Cardiac muscle cell (in vitro differentiated cells and primary cell): Measurements from ENCODE around the gene SNF8. TPM values are rescaled to one million over a fixed set of nuclear protein-coding genes. Genes with fewer than 3 reads are reported as not detected.
A peak's percentile ranks its signal among the peaks of the same experiment; 100 is the strongest.
"Not testable (repeated sequence)": the region's sequence is repeated elsewhere in the genome, so short reads cannot be mapped to it uniquely, and the experiment has no call there.

ENCODE experiments used
- DNase-seq, 2 donors: peaks; one replicate each; pipeline versions ENCODE4 v3.0.0 to v3.0.0-alpha.2; 2010 to 2017; ENCODE audit warnings: low read depth in 1 of 2, low spot score in 1 of 2
- H3K27ac ChIP-seq: fragments of 200-600 bp; sonication (generic); 2 replicates; pipeline ENCODE4 v1.5.1; 2016
- H3K27me3 ChIP-seq: fragments of 200-600 bp; sonication (generic); 2 replicates; pipeline ENCODE4 v1.6.0; 2016; ENCODE audit warnings: control low read depth
- H3K36me3 ChIP-seq: fragments of 200-600 bp; sonication (generic); 2 replicates; pipeline ENCODE4 v1.5.1; 2016; ENCODE audit warnings: control low read depth
- H3K4me1 ChIP-seq: fragments of 200-600 bp; sonication (generic); 2 replicates; pipeline ENCODE4 v1.8.1; 2017; ENCODE audit warnings: low read depth, mild to moderate bottlenecking, mixed run types
- H3K4me3 ChIP-seq: fragments of 200-600 bp; sonication (generic); 2 replicates; pipeline ENCODE4 v1.5.1; 2016; ENCODE audit warnings: mild to moderate bottlenecking
- H3K9me3 ChIP-seq: fragments of 200-600 bp; sonication (generic); 2 replicates; pipeline ENCODE4 v1.5.1; 2017; ENCODE audit warnings: low read depth, mild to moderate bottlenecking, control low read depth
- polyA plus RNA-seq: library from polyadenylated mRNA; unstranded; fragments of >200 nt; fragmentation: Nextera tagmentation; extraction: Ambion mirVana; gene quantifications from 2 replicates; pipeline ENCODE4 v1.2.1, GENCODE V29; 2016
- total RNA-seq: library from RNA; depleted of rRNA; stranded (reverse); fragments of >200 nt; gene quantifications from 2 replicates; pipeline ENCODE4 v1.2.3, GENCODE V29; 2016
- TF ChIP-seq, protein P1 (sequence below): IDR thresholded peaks from 2 replicates; pipeline ENCODE4 v1.5.1; 2012; ENCODE audit warnings: low read depth, mild to moderate bottlenecking, low read length

SNF8 gene
- total and polyA plus RNA-seq, 2 experiments from 2014 or later = 114 to 315 TPM

DNA sequence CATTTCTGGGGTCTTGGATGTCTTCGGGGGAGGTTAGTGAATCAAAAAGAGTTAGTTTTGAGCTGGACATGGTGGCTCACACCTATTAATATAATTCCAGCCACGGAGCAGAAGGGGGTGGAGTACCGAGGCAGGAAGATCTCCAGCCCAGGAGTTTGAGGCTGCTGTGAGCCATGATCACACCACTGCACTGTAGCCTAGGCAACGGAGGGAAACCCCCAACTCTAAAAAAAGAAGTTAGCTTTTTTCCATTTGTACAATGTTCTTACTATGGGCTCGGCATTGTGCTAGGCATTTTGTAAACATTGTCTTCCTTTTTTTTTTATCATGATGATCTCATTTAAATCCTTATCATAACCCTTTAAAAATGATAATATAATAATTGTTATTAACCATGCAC is 8.3 kb upstream of the SNF8 start:
- Histone ChIP-seq H3K27ac (no peak overlapping the region), H3K36me3 (no peaks in the 10 kb centered on the region), H3K9me3 (no peaks in the 10 kb centered on the region), H3K4me3 (no peak overlapping the region), H3K27me3 (no peaks in the 10 kb centered on the region), H3K4me1 (no peaks in the 10 kb centered on the region)
- DNase-seq = no peak
- TF ChIP-seq, protein P1, sequence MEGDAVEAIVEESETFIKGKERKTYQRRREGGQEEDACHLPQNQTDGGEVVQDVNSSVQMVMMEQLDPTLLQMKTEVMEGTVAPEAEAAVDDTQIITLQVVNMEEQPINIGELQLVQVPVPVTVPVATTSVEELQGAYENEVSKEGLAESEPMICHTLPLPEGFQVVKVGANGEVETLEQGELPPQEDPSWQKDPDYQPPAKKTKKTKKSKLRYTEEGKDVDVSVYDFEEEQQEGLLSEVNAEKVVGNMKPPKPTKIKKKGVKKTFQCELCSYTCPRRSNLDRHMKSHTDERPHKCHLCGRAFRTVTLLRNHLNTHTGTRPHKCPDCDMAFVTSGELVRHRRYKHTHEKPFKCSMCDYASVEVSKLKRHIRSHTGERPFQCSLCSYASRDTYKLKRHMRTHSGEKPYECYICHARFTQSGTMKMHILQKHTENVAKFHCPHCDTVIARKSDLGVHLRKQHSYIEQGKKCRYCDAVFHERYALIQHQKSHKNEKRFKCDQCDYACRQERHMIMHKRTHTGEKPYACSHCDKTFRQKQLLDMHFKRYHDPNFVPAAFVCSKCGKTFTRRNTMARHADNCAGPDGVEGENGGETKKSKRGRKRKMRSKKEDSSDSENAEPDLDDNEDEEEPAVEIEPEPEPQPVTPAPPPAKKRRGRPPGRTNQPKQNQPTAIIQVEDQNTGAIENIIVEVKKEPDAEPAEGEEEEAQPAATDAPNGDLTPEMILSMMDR = no peak

DNA sequence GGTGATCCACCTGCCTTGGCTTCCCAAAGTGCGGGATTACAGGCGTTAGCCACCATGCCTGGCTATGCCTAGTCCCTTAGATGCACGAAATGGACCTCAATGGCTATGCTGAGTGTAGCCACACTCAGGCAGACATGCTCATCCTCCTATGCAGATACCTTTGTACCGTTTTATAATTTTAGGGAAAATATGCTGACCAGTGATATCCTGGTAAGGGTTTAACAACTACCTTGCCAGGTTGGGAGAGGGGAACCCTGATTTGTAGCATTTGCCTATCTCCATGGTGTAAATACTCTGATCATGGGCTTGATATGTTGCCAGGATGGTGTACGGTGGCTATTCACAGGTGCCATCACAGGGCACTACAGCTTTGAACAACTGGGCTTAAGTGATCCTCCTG is 6.9 kb upstream of the SNF8 start:
- Histone ChIP-seq H3K27ac (no peak overlapping the region), H3K9me3 (no peaks in the 10 kb centered on the region), H3K4me1 (no peaks in the 10 kb centered on the region), H3K4me3 (no peak overlapping the region), H3K27me3 (no peaks in the 10 kb centered on the region), H3K36me3 (no peaks in the 10 kb centered on the region)
- DNase-seq = no peak
- TF ChIP-seq, protein P1 = no peak

DNA sequence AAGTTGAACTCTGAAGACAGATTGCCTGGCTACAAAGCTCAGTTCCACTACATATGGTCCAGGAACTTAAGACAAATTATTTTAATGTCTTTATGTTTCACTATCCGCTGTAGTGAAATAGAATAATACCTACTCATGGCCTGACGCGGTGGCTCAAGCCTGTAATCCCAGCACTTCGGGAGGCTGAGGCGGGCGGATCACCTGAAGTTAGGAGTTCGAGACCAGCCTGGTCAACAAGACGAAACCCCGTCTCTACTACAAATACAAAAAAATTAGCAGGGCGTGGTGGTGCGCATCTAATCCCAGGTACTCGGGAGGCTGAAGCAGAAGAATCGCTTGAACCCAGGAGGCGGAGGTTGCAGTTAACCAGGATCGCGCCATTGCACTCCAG is 614 bp upstream of the SNF8 start:
- H3K9me3 ChIP-seq, H3K27me3 ChIP-seq, DNase-seq, H3K36me3 ChIP-seq, H3K4me1 ChIP-seq: not testable (repeated sequence)
- H3K27ac ChIP-seq = peak overlapping the region; percentile 89
- peak overlapping the region; percentile 94 for H3K4me3 ChIP-seq

DNA sequence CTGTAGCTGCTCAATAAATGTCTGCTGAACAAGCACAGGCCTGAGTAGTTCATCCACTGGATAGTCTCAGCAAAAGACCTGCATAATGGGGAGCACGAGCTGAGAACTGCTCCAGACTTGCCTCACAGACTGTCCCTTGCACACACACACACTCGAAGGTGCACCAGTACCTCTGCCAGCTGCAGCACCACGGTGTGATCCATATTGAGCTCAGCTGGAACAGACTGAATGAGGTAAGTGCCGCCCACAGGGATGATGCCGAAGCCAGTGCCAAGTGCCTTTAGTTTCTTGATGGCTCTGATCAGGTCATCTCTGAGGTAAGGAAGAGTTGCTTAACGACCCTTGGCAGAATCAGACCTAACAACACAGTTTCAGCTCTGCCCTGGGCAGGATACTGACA is 11.6 kb downstream of the SNF8 start:
- no peak for DNase-seq
- no peak overlapping the region for H3K4me3 ChIP-seq
- TF ChIP-seq, protein P1 = no peak
- H3K4me1 ChIP-seq = no peaks in the 10 kb centered on the region
- H3K36me3 ChIP-seq = peaks cover 74% of the 10 kb centered on the region
- H3K9me3 ChIP-seq = no peaks in the 10 kb centered on the region
- H3K27ac ChIP-seq = no peak overlapping the region
- no peaks in the 10 kb centered on the region for H3K27me3 ChIP-seq

DNA sequence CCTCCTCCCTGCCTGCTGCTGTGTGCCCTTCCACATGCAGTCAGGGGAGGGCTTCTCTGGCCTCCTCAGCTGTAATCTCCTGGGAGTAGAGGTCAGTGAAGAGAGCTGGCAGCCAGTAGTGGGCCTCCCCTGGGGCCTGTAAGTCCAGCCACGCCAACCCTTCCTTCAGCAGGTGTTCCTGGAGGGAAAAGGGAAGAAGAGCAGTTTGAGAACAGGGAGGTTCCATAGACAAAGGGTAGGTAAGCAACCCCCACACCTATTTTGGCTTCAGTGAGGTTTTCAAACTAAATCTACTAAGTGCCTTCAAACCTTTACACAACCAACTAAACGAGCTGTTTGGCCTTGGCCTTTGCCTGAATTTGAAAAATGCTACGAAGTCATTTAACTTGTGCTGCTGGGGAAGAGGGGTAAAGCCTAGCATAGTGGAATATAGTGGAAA is 14.2 kb downstream of the SNF8 start:
- Histone ChIP-seq H3K27me3 (no peaks in the 10 kb centered on the region), H3K36me3 (peaks cover 79% of the 10 kb centered on the region)

DNA sequence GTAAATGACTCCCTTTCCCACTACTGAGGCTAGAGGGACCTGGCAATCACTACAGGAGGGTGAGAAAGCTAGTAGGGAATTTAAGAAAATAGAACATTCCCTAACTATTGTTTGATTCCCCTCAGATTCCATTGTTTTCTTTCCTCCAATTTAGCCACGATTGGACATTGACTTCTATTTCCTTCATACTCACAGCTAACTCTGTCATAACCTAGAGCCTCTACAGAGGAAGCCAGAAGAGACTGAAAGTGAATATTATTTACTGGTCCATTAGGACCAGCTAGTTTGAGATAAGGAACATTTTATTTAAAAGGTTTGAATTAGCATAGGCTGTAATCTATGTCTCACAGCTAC is 14.9 kb downstream of the SNF8 start:
- DNase-seq = no peak
- H3K36me3 ChIP-seq = peaks cover 79% of the 10 kb centered on the region

More for the DNA sequence above, 14.2 kb downstream of the SNF8 start:
- TF ChIP-seq, protein P1 = no peak
- Histone ChIP-seq H3K4me3 (no peak overlapping the region), H3K27ac (peak overlapping the region; percentile 73), H3K4me1 (no peaks in the 10 kb centered on the region), H3K9me3 (no peaks in the 10 kb centered on the region)
- no peak for DNase-seq

More for the DNA sequence above, 14.9 kb downstream of the SNF8 start:
- TF ChIP-seq, protein P1 = no peak
- Histone ChIP-seq H3K27ac (peak overlapping the region; percentile 73), H3K4me1 (no peaks in the 10 kb centered on the region), H3K4me3 (no peak overlapping the region), H3K9me3 (no peaks in the 10 kb centered on the region), H3K27me3 (no peaks in the 10 kb centered on the region)
